ENCODE data around the gene MEIS2.
"Not testable (repeated sequence)": the region's sequence is repeated elsewhere in the genome, so short reads cannot be mapped to it uniquely, and the experiment has no call there.

MEIS2 gene

GRCh38 chr15:36982430-36982829 is 117.9 kb downstream of the MEIS2 start:
- no peak for DNase-seq (ENCODE audit: extremely low read depth, insufficient read length)
- Histone ChIP-seq H3K27me3 (replicated peaks; ENCODE audit: control insufficient read depth, insufficient read depth, low read length) (no peaks in the 10 kb centered on the region), H3K36me3 (ENCODE audit: control insufficient read depth, insufficient read depth, low read length) (peaks cover 2% of the 10 kb centered on the region; the same call in 1 of the 2 replicates), H3K4me3 (replicated peaks; ENCODE audit: low read depth, low read length) (no peak overlapping the region)
- no peak for TF ChIP-seq CTCF (IDR thresholded peaks at IDR 0.05; ENCODE audit: insufficient read depth, low read length, poor library complexity, severe bottlenecking)

GRCh38 chr15:36980281-36980680 is 120.1 kb downstream of the MEIS2 start:
- not testable (repeated sequence) for DNase-seq (ENCODE audit: extremely low read depth, insufficient read length); H3K36me3 ChIP-seq (ENCODE audit: control insufficient read depth, insufficient read depth, low read length); H3K27me3 ChIP-seq (replicated peaks; ENCODE audit: control insufficient read depth, insufficient read depth, low read length); H3K4me3 ChIP-seq (replicated peaks; ENCODE audit: low read depth, low read length)

GRCh38 chr15:36978625-36979024 is 121.7 kb downstream of the MEIS2 start:
- H3K27me3 ChIP-seq (replicated peaks; ENCODE audit: control insufficient read depth, insufficient read depth, low read length), result no peaks in the 10 kb centered on the region
- no peaks in the 10 kb centered on the region for H3K36me3 ChIP-seq (ENCODE audit: control insufficient read depth, insufficient read depth, low read length)
- no peak for DNase-seq (ENCODE audit: extremely low read depth, insufficient read length)
- no peak for TF ChIP-seq CTCF (IDR thresholded peaks at IDR 0.05; ENCODE audit: insufficient read depth, low read length, poor library complexity, severe bottlenecking)
- no peak overlapping the region for H3K4me3 ChIP-seq (replicated peaks; ENCODE audit: low read depth, low read length)

GRCh38 chr15:36978126-36978525 is 122.2 kb downstream of the MEIS2 start:
- Histone ChIP-seq H3K36me3 (ENCODE audit: control insufficient read depth, insufficient read depth, low read length) (no peaks in the 10 kb centered on the region), H3K27me3 (replicated peaks; ENCODE audit: control insufficient read depth, insufficient read depth, low read length) (no peaks in the 10 kb centered on the region), H3K4me3 (replicated peaks; ENCODE audit: low read depth, low read length) (no peak overlapping the region)
- DNase-seq (ENCODE audit: extremely low read depth, insufficient read length), result no peak
- TF ChIP-seq CTCF (IDR thresholded peaks at IDR 0.05; ENCODE audit: insufficient read depth, low read length, poor library complexity, severe bottlenecking), result no peak

- DNase-seq (ENCODE audit: extremely low read depth, insufficient read length), result no peak
- Histone ChIP-seq H3K4me3 (replicated peaks; ENCODE audit: low read depth, low read length) (no peak overlapping the region), H3K36me3 (ENCODE audit: control insufficient read depth, insufficient read depth, low read length) (no peaks in the 10 kb centered on the region), H3K27me3 (replicated peaks; ENCODE audit: control insufficient read depth, insufficient read depth, low read length) (no peaks in the 10 kb centered on the region)
- no peak for TF ChIP-seq CTCF (IDR thresholded peaks at IDR 0.05; ENCODE audit: insufficient read depth, low read length, poor library complexity, severe bottlenecking)
Observed at GRCh38 chr15:36977659-36978058, 122.7 kb downstream of the MEIS2 start.

- TF ChIP-seq CTCF (IDR thresholded peaks at IDR 0.05; ENCODE audit: insufficient read depth, low read length, poor library complexity, severe bottlenecking), result no peak
- no peaks in the 10 kb centered on the region for H3K36me3 ChIP-seq (ENCODE audit: control insufficient read depth, insufficient read depth, low read length)
- no peak overlapping the region for H3K4me3 ChIP-seq (replicated peaks; ENCODE audit: low read depth, low read length)
- DNase-seq (ENCODE audit: extremely low read depth, insufficient read length), result peak; percentile 18
- no peaks in the 10 kb centered on the region for H3K27me3 ChIP-seq (replicated peaks; ENCODE audit: control insufficient read depth, insufficient read depth, low read length)
Observed at GRCh38 chr15:36972704-36973103, 127.6 kb downstream of the MEIS2 start.

Data from GM06990 (cell line).